GM04504 (cell line): ENCODE data around the gene SHISAL1.
A peak's percentile ranks its signal among the peaks of the same experiment; 100 is the strongest.

Source experiments
- DNase-seq: peaks from one replicate; pipeline ENCODE4 v3.0.0-alpha.2; 2012; ENCODE audit warnings: low read depth

Gene SHISAL1

GRCh38 chr22:44342347-44342956, 29.7 kb upstream of the SHISAL1 start:
- DNase-seq, result no peak

GRCh38 chr22:44341431-44342346, 28.9 kb upstream of the SHISAL1 start:
- DNase-seq, result no peak

- DNase-seq, result no peak
Observed at GRCh38 chr22:44340271-44341239, 27.8 kb upstream of the SHISAL1 start.

GRCh38 chr22:44338906-44339305, 26.2 kb upstream of the SHISAL1 start:
- no peak for DNase-seq

- DNase-seq, result no peak
Observed at GRCh38 chr22:44338177-44338810, 25.5 kb upstream of the SHISAL1 start.

- DNase-seq, result peak; percentile 33
Observed at GRCh38 chr22:44337678-44338004, 24.9 kb upstream of the SHISAL1 start.

GRCh38 chr22:44336962-44337677, 24.4 kb upstream of the SHISAL1 start:
- DNase-seq, result no peak

- no peak for DNase-seq
Observed at GRCh38 chr22:44335903-44336803, 23.4 kb upstream of the SHISAL1 start.

- DNase-seq, result no peak
Observed at GRCh38 chr22:44335066-44335839, 22.5 kb upstream of the SHISAL1 start.

- DNase-seq, result no peak
Observed at GRCh38 chr22:44333847-44334635, 21.3 kb upstream of the SHISAL1 start.

- DNase-seq, result no peak
Observed at GRCh38 chr22:44332946-44333345, 20.2 kb upstream of the SHISAL1 start.

- no peak for DNase-seq
Observed at GRCh38 chr22:44331881-44332714, 19.3 kb upstream of the SHISAL1 start.

- DNase-seq, result no peak
Observed at GRCh38 chr22:44330744-44331660, 18.3 kb upstream of the SHISAL1 start.

GRCh38 chr22:44330188-44330743, 17.5 kb upstream of the SHISAL1 start:
- no peak for DNase-seq

- no peak for DNase-seq
Observed at GRCh38 chr22:44329179-44329796, 16.5 kb upstream of the SHISAL1 start.

- no peak for DNase-seq
Observed at GRCh38 chr22:44328762-44329161, 16.0 kb upstream of the SHISAL1 start.
